CD4-positive, alpha-beta T cell treated with Interferon gamma for 1 hour (primary cell): ENCODE measurements around the gene COL9A3.
"Not testable (repeated sequence)": the region's sequence is repeated elsewhere in the genome, so short reads cannot be mapped to it uniquely, and the experiment has no call there.

ENCODE experiments used
- DNase-seq: peaks from one replicate; pipeline ENCODE4 v3.0.0-alpha.2; 2020

The COL9A3 gene

DNA sequence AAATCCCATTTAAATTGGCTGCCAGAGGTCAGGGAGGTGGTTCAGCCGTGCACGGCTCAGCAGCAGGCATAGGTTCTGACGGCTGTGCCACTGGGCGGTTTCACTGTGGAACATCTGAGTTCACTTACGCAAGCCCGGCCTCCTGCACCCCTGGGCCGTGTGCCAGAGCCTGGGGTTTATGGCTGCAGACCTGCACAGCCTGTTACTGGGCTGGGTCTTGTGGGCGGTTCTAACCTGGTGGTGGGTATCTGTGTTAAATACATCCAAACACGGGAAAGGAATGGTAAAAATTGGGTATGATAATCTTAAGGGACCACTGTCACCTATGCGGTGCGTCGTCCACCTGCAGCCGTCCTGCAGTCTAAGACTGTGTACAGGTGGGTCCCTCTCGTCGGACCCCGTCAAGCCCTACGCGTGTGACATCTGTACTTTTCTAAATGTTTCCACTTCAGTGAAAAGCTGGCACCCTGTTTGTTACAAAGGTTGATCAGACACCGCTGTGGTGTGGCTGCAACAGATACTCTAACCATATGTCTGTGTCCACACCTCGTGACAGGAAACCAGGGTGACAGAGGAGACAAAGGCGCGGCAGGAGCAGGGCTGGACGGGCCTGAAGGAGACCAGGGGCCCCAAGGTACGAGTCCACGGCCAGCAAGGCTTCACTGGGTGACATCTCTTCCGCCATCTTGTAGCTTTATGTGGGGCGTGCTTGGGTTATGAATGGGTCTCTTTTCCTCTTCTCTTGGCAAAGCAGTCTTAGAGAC lies 21.5 kb downstream of the COL9A3 start:
- peak; percentile 50 for DNase-seq

DNA sequence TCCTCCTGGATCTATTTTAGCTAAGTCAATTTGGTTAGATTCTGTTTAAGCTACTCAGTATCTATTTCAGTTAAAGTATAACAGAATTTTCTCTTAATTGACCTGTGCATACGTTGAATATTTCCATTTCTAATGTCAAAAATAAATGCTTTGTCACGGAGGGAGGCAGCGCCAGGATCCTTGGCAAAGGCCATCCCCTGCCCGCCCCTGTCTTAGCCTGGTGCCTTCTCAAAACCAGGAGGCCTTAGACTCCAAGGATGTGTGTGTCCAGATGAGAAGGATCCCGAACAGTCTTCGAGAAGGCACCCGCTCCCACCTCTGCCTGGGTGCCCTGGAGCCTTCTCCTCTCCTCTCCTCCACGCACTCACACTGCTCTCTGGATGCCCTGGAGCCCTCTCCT lies 22.4 kb downstream of the COL9A3 start:
- no peak for DNase-seq

DNA sequence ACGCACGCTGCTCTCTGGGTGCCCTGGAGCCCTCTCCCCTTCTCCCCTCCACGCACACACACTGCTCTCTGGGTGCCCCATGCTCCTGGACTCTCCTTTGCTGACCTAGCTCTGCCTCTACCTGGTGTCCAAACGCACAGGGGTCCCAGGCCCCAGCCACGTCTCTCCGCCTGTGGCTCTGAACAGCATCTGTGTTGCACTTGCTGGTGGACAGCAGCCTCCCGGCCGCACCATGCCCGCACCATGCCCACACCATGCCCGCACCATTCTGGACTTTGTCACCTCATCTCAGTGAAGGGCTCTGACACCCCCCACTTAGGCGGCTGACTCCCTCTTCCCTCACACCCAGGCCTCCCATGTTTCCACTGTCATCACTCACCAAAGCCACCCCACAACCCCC lies 23.0 kb downstream of the COL9A3 start:
- no peak for DNase-seq

DNA sequence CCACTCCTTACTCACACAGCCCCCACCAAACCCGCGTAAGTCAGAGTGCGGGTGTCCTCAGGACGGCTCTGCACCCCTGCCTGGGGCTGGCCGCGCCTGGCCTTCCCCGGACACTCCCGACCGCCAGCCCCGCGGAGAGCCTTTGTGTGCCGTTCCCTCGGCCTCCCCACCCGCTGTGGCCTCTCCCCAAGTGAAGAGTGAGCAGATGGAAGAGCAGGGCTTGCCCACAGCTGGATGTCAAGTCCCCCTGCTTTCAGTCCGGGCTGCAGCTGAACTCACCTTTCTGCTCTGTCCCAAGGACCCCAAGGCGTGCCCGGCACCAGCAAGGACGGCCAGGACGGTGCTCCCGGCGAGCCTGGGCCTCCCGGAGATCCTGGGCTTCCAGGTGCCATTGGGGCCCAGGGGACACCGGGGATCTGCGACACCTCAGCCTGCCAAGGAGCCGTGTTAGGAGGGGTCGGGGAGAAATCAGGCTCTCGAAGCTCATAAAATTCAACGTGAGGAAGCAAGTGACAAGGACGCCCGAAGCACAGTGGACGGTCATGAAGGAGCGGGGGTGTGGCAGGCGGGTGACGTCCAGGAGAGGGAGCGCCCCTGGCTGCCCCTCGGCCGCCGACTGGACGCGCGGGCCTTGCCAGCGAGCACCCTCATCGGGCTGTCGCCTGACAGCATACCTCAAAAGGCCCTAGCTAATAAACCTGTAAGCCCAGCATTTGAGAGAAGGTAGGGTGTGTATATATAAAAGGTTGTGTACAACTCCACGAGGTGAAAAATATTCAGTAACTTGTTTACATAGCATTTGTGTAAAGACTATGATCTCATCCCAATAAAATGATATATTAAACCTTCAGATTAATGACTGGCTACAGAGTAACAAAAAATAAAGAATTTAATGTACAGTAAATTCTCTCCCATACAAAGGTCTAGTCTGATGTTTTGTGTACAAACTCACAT lies 23.7 kb downstream of the COL9A3 start:
- DNase-seq, result no peak

DNA sequence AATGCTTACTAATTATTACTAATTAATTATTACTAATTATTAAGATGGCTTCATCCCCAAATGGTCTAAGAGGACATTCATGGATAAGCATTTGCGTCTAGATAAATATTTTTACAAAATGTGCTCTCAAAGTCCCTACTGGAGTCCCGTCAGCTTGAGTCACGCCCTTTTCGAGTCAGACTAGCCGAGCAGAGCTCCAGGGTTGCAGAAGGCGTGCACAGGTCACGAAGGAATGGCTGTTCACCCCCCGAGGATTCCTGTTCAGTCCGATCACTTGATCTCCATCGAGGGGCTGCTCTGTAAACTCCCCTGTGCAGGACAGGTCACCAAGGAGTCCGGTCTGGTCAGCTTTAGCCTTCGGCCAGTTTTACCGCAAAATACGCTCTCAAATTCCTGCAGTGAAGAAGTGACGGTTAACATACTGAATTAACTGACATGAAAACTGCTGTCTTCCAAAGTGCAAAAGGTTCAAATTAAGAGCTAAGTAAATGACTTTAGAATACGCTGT lies 24.9 kb downstream of the COL9A3 start:
- no peak for DNase-seq

DNA sequence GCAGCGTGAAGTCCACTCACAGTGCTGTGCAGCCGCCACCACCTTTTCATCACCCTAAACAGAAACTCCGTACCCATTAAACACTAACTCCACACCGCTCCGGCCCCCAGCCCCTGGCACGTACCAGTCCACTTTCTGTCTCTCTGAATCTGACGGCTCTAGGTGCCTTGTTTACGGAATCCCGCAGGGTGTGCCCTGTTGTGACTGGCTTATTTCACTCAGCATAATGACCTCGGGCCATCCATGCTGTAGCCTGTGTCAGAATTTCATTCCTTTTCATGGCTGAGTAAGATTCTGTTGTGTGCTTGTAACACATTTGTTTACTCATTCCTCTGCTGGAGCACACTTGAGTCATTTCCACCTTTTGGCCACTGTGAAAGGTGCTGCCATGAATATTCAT lies 26.8 kb downstream of the COL9A3 start:
- no peak for DNase-seq

DNA sequence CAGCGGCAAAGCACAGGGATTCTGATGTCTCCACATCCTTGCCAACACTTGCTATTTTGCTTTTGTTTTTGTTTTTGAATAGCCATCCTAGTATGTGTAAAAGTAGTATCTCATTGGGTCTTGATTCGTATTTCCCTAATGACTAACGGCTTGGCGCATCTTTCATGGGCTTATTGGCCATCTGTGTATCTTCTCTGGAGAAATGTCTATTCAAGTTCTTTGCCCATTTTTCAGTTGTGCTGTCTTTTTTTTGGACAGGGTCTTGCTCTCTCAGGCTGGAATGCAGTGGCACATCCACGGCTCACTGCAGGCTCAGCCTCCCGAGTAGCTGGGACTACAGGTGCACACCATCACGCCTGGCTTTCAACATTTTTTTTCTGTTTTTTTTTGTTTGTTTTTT lies 27.3 kb downstream of the COL9A3 start:
- DNase-seq, result no peak

DNA sequence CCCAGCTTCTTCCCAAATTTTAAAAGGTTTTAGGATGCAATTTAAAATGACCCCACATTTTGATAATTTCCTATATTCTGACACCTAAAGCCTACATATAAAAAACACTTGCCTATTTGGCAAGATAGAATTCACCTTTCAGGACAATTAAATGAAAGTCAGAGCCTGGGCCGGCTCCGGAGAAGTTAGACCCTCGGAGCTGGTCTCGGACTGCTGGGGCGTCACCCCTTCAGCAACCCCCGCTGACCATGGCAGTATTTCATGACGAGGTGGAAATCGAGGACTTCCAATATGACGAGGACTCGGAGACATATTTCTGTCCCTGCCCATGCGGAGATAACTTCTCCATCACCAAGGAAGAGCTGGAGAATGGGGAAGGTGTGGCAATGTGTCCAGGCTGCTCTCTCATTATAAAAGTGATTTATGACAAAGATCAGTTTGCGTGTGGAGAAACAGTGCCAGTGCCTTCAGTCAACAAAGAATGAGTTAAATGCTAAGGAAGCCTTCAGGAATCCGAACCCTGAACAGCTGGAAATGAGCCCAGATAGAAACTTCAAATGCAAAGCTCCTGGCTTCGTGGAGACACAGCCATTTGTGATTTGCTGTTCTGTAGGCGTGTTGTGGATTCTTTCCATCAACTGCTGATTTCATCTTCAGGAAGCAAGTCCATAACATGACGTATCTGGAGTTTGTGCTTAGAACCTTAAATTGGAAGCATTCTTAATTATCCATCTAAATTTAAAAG lies 28.7 kb downstream of the COL9A3 start:
- DNase-seq, result no peak

DNA sequence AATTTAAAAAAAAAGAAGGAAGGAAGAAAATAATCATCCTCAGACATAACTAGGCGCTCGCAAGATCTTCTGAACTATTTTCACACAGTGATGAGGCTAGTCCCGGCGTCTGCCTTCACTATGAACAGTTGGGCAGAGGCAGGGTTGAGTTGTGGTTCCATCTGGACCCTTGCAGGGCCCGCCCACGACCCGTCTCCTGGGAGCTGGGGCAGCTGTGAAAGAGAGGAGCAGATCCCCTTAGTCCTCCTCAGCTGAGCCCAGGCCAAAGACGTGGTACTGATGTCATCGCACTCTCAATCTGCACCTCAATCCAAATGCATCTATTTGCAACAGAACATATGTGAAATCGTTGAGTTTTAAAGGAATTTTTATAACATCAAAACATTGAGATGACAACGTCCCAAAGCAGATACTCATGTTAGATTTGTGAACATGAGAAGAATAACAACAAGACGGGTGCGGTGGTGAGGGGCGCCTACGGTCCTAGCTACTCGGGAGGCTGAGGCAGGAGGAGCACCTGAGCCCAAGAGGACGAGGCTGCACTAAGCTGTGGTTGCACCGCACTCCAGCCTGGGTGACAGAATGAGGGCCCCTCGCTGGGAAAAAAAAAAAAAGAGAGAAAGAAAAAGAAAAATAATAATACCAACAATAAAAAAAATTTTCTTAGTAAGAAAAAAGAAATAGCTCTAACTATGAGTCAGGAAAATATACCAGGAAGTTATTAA lies 29.5 kb downstream of the COL9A3 start:
- DNase-seq, result no peak

DNA sequence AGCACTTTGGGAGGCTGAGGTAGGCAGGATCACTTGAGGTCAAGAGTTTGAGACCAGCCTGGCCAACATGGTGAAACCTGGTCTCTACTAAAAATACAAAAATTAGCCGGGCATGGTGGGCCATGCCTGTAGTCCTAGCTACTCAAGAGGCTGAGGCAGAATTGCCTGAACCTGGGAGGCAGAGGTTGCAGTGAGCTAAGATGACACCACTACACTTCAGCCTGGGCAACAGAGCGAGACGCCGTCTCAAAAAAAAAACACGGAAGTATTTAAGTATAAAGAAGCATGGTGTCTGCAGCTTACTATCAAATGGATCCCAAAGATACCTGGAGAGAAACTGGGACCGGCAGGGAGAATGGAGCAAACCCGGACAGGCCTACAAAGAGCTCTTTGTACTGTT lies 32.1 kb downstream of the COL9A3 start:
- DNase-seq, result not testable (repeated sequence)

DNA sequence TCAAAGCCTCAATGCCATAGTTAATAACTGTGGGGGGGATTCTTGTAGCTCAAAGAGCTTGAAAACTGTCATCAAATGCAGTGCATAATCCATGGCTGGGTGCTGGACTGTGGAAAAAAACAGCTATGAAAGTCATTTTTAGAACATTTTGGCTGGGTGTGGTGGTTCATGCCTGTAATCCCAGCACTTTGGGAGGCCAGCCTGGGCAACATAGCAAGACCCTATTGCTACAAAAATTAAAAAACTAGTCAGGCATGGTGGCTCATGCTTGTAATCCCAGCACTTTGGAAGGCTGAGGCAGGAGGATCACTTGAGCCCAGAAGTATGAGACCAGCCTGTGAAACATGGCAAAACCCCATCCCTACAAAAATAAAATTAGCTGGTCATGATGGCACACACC lies 32.6 kb downstream of the COL9A3 start:
- no peak for DNase-seq

DNA sequence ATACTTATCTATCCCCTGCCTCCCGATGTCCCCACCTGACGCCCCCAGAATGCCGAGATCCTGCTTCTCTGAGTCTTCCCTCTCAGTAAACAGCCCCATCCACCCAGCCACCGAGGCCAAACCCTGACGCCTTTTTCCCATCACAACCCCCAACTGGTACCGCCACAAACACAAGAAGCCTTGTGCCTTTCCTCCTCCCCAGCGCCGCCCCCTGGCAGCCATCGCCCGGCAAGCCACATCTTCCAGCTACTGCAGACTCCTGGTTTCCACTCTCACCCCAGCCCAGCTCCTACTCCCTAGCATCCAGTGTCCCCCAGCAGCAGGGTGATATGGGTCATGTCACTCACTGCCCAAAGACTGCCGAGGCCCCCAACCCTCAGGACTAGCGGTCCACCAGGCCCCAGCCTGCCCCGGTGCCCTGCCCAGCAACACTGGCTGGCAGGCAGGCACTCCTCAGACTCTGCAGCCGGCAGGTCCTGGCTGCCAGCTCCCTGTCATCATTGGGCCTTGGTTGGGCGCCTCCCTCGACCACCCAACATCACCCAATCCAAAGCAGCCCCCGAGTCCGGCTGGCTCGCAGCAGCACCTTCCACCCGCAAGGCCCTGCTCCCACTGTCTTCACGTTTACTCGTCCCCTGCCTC lies 33.6 kb downstream of the COL9A3 start:
- DNase-seq, result no peak

DNA sequence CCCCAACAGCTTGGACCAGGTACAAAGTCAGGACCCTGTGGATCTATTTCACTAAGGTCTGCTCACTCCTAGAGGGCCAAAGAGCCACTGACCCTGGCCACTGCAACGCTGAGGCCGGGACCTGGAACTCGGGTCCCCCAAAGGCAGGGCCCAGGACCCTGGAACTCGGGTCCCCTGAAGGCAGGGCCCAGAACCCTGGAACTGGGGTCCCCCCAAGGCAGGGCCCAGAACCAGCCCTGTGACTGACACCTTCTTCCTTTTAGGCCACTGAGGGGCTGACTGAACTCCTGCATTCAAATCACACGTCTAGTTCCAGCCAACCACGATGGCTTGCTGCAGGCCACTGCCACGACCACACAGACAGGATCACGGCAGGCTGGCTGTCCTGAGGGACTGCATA lies 35.3 kb downstream of the COL9A3 start:
- no peak for DNase-seq

DNA sequence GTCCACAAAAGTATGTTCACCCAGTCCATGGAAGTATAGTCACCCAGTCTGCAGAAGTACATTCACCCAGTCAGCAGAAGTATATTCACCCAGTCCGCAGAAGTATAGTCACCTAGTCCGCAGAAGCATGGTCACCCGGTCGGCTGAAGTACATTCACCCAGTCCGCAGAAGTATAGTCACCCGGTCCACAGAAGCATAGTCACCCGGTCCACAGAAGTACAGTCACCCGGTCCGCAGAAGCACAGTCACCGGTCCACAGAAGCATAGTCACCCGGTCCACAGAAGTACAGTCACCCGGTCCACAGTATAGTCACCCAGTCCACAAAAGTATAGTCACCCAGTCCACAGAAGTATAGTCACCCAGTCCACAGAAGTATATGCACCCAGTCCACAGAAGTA lies 36.0 kb downstream of the COL9A3 start:
- DNase-seq, result no peak

DNA sequence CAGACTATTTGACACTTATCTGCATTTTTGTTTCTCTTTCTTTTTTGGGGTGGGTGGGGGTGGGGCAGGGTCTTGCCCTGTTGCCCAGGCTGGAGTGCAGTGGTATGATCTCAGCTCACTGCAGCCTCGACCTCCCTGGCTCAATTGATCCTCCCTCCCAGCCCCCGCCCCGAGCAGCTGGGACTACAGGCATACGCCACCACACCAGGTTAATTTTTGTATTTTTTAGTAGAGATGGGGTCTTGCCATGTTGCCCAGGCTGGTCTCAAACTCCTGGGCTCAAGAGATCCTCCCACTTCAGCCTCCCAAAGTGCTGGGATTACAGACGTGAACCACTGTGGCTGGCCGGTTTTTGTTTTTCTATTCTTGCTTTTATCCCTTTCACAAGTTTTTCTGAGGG lies 36.5 kb downstream of the COL9A3 start:
- DNase-seq, result not testable (repeated sequence)

DNA sequence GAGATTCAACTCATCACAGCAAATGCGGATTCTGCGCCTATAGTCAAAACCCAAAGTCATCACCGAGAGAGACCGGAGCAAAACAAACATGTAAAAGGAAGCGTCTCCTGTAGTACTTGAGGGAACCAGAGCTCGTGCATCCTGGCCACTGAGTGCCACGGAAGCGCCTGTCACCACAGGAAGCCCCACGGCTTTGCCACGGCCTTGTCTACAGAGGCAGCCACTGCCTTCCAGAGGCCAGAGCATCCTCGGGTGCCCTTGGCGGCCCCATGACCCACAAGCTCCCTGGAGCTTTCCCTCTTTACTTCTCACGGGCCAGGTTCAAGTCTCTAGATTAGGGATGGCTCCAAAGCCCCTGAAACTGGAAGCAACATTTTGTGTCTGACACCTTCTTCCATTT lies 37.3 kb downstream of the COL9A3 start:
- no peak for DNase-seq

DNA sequence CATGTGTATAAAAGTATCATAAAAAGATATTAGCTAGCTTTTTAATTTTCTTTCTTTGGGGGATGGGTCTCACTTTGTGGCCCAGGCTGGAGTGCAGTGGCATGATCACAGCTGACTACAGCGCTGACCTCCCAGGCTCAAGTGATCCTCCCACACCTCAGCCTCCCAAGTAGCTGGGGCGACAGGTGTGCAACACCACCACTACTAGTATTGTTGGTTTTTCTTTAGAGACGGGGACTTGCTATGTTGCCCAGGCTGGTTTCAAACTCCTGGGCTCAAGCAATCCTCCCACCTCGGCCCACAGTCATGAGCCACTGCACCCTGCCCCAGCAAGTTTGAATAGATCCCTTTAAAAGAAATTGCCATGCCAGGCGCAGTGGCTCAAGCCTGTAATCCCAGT lies 38.3 kb downstream of the COL9A3 start:
- no peak for DNase-seq

DNA sequence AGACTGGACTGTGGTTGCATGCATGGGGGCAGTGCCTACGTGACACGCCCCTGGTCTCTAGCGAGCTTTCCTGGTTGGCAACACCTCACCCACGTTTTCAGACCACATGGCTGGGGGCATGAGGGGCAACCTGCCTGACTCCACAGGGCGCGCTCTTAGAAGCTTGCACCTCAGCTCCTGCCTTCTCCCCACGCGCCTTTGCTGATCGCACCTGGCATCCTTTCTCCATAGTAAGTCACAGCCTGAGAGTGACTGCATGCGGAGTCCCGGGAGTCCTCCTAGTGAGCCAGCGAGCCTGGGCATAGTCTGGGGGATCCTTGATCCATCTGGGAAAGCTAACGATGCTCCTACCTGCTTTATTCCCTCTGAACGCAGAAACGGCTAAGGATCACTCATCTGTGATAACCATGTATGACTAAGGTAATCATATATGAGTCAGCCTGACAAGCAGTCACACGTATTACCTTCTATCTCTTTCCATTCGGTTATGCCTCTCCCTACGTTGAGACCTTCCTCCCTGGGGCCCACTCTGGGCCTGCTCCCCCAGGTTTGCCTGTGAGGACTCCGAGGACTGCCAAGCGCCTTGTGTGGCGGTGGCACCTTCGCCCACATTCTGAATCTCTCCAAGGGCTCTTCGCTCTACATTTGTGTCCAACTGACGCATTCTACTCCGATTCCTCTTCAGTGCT lies 40.2 kb downstream of the COL9A3 start:
- DNase-seq, result no peak

DNA sequence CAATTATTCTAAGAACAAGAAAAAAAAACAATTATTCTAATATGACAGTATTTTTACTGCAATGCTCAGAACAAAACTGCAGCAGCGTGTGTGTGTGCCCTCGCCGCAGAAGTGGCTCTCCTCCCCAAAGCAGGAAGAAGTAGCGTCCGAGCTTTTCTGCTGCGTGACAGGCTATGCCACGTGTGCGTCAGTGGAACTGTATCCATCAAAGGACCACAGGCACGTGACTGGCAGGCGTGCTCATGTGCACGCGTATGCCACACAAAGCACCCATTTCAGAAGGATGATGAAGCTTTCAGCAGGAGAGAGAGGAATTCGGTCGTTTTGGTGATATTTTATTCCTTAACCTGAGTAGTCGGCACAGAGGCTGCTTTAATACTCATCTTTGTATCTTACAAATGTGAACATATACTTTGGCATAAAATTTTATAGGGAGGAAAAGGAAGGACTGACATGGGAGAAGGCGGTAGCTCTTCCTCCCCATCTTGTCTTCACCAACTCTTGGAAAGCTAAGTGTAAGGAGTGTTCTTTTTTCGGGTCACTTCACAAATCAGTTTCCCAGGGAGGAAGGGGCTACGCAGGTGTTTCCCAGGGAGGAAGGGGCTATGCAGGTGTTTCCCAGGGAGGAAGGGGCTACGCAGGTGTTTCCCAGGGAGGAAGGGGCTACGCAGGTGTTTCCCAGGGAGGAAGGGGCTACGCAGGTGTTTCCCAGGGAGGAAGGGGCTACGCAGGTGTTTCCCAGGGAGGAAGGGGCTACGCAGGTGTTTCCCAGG lies 41.4 kb downstream of the COL9A3 start:
- peak; percentile 40 for DNase-seq

DNA sequence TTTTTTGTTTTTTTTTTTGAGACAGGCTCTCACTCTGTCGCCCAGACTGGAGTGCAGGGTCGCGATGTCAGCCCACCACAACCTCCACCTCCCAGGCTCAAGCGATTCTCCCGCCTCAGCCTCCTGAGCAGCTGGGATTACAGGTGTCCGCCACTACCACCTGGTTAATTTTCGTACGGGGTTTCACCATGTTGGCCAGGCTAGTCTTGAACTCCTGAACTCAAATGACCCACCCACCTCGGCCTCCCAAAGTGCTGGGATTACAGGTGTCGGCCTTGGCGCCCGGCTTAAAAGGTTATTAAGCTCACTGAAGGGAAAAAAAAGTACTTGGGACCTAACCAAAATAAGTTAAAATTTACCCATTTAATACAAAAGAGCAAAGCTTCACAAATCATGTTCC lies 42.9 kb downstream of the COL9A3 start:
- no peak for DNase-seq
